Measurements from ENCODE around the gene MRPS18A. TPM values are rescaled to one million over a fixed set of nuclear protein-coding genes. Genes with fewer than 3 reads are reported as not detected.

Gene MRPS18A
- polyA plus RNA-seq, 1 experiment = 41.0 TPM

DNA sequence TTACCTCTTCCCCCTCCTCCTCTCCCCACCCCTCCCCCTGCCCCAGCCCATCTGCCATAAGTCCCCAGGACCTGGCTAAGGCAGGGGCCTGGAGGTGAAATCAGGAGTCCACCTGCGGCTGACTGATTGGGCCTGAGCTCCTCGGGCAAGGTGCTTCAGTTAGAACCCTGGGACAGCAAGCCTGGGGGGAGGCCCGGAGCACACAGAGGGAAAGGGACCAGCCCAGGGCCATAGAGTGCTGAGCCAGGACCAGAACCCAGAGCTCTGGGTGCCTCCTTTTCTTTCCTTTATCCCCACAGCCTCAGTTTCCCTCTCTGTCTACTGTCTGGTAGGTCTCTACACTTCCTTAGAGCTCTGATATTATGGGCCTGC is 46.7 kb upstream of the MRPS18A start:
- Histone ChIP-seq H3K27ac (ENCODE audit: low read depth, low read length) (no peak overlapping the region), H3K9me3 (ENCODE audit: control insufficient read depth, insufficient read depth, low read length) (peaks cover 6% of the 10 kb centered on the region; the same call in 1 of the 2 replicates), H3K27me3 (ENCODE audit: control insufficient read depth, insufficient read depth, low read length) (peaks cover 9% of the 10 kb centered on the region), H3K4me3 (ENCODE audit: low read depth, low read length) (no peak overlapping the region)
- CTCF ChIA-PET = interaction anchor here (1.1 kb wide), 1 partner anchor 345 kb away, joined by 3 read pairs; no protein-coding TSS in a partner anchor
- POLR2A ChIA-PET = interaction anchor here (0.7 kb wide), 1 partner anchor 10 kb away, joined by 3 read pairs; no protein-coding TSS in a partner anchor
- DNase-seq (ENCODE audit: low read depth, low spot score) = no peak
- TF ChIP-seq, protein P1, sequence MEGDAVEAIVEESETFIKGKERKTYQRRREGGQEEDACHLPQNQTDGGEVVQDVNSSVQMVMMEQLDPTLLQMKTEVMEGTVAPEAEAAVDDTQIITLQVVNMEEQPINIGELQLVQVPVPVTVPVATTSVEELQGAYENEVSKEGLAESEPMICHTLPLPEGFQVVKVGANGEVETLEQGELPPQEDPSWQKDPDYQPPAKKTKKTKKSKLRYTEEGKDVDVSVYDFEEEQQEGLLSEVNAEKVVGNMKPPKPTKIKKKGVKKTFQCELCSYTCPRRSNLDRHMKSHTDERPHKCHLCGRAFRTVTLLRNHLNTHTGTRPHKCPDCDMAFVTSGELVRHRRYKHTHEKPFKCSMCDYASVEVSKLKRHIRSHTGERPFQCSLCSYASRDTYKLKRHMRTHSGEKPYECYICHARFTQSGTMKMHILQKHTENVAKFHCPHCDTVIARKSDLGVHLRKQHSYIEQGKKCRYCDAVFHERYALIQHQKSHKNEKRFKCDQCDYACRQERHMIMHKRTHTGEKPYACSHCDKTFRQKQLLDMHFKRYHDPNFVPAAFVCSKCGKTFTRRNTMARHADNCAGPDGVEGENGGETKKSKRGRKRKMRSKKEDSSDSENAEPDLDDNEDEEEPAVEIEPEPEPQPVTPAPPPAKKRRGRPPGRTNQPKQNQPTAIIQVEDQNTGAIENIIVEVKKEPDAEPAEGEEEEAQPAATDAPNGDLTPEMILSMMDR (IDR thresholded peaks at IDR 0.05; ENCODE audit: low read depth, low read length) = no peak

DNA sequence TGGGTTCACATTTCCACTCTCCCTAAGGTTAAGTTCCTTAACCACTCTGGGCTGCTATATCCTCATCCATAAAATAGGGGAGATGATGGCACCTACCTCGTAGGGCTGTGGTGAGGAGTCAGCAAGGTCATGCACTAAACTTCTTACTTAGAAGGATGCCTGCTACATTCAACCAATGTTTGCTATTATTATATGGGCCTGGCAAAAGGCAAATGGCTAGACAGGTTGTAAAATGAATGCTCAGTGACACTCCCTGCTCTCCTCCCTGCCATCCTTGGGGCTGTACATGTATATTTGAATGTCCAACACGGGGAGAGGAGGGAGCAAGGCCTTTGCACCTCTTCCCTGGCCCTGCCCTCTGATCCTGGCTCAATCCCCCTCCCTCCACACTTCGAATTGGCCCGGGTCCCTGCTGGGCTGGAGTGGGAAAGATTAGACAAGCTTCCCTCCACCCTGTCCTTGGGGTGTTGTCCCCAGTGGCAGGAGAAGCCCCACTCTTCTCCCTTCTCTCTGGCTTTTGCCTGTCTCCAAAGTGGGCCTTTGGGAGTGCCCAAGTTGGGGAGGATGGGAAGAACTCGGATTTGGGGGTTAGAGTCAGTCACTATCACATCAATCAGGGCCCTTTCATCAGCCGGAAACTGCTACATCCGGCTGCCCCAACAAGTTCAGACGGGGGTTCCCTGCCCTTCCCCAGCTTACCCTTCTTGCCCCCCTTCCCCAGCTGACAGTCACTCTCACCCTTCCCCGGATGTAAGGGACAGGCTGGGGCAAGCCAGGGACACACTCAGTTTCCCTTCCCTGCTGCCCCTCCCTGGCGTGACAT is 46.1 kb upstream of the MRPS18A start:
- DNase-seq (ENCODE audit: low read depth, low spot score) = no peak
- Histone ChIP-seq H3K27ac (ENCODE audit: low read depth, low read length) (no peak overlapping the region), H3K4me3 (ENCODE audit: low read depth, low read length) (no peak overlapping the region), H3K27me3 (ENCODE audit: control insufficient read depth, insufficient read depth, low read length) (peaks cover 9% of the 10 kb centered on the region), H3K9me3 (ENCODE audit: control insufficient read depth, insufficient read depth, low read length) (peaks cover 6% of the 10 kb centered on the region; the same call in 1 of the 2 replicates)
- TF ChIP-seq, protein P1 (IDR thresholded peaks at IDR 0.05; ENCODE audit: low read depth, low read length) = no peak
- CTCF ChIA-PET = interaction anchor here (1.1 kb wide), 1 partner anchor 345 kb away, joined by 3 read pairs; no protein-coding TSS in a partner anchor
- POLR2A ChIA-PET = interaction anchor here (0.7 kb wide), 1 partner anchor 9 kb away, joined by 3 read pairs; no protein-coding TSS in a partner anchor

DNA sequence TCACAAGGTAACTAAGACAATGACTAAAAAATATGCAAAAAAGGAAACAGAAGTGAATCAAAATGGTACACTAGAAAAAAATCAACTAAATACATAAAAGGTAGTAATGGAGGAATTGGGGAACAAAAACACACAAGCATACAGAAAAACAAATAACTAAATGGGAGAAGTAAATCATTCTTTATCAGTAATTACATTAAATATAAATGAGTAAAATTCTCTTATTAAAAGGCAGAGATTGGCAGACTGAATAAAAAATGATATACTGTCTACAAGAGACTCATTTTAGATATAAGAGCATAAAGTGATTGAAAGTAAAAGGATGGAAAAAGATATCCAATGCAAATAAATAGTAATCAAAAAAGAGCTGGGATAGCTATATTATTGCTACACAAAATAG is 43.0 kb upstream of the MRPS18A start:
- Histone ChIP-seq H3K27ac (ENCODE audit: low read depth, low read length) (no peak overlapping the region), H3K4me3 (ENCODE audit: low read depth, low read length) (no peak overlapping the region), H3K27me3 (ENCODE audit: control insufficient read depth, insufficient read depth, low read length) (peaks cover 3% of the 10 kb centered on the region), H3K9me3 (ENCODE audit: control insufficient read depth, insufficient read depth, low read length) (peaks cover 6% of the 10 kb centered on the region; the same call in 1 of the 2 replicates)
- TF ChIP-seq, protein P1 (IDR thresholded peaks at IDR 0.05; ENCODE audit: low read depth, low read length) = no peak
- ChIA-PET POLR2A (no interaction called here), CTCF (no interaction called here)
- DNase-seq (ENCODE audit: low read depth, low spot score) = no peak

DNA sequence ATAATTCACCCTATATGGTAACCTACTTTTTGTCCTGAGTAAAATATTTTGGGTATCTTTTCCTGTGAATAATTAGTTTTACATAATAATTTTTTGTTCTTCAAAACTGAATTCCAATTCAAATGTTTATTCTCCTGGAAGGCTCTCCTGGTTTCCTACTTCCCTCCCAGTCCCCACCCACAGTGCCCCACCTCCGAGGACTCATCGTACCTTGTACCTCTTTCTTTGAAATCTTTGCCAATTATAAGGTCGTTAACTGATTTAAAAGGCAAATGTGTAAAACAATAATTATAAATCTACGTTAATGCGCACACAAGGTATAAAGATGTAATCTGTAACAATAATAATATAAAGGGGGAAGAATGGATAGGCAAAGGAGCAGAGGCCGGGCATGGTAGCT is 41.9 kb upstream of the MRPS18A start:
- peaks cover 3% of the 10 kb centered on the region for H3K27me3 ChIP-seq (ENCODE audit: control insufficient read depth, insufficient read depth, low read length)
- CTCF ChIA-PET = no interaction called here
- POLR2A ChIA-PET = no interaction called here
- H3K27ac ChIP-seq (ENCODE audit: low read depth, low read length) = no peak overlapping the region
- no peak for DNase-seq (ENCODE audit: low read depth, low spot score)
- TF ChIP-seq, protein P1 (IDR thresholded peaks at IDR 0.05; ENCODE audit: low read depth, low read length) = no peak
- H3K4me3 ChIP-seq (ENCODE audit: low read depth, low read length) = no peak overlapping the region
- peaks cover 6% of the 10 kb centered on the region; the same call in 1 of the 2 replicates for H3K9me3 ChIP-seq (ENCODE audit: control insufficient read depth, insufficient read depth, low read length)

DNA sequence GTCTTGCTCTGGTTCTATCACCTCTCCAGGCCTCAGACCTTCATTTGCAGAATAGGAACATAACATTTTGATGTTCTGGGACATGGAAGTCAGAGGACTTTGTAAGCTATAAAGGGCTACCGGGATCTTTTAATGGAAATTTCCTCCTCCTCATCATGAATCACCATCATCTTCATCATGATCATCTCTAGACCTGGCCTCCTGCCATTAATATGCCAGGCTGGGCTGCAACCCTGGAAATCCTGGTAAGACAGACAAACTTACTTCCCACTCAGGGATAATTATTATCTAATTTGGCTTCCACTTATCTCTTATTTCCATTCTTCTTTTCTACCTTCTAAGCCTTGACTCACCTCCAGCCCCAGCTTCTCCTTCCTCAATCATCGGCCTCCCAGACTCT is 41.0 kb upstream of the MRPS18A start:
- CTCF ChIA-PET = interaction anchor here (1.3 kb wide), 1 partner anchor 350 kb away, joined by 5 read pairs; no protein-coding TSS in a partner anchor
- TF ChIP-seq, protein P1 (IDR thresholded peaks at IDR 0.05; ENCODE audit: low read depth, low read length) = no peak
- POLR2A ChIA-PET = no interaction called here
- no peak for DNase-seq (ENCODE audit: low read depth, low spot score)
- H3K4me3 ChIP-seq (ENCODE audit: low read depth, low read length) = no peak overlapping the region
- H3K27ac ChIP-seq (ENCODE audit: low read depth, low read length) = no peak overlapping the region
- H3K9me3 ChIP-seq (ENCODE audit: control insufficient read depth, insufficient read depth, low read length) = peaks cover 6% of the 10 kb centered on the region; the same call in 1 of the 2 replicates
- H3K27me3 ChIP-seq (ENCODE audit: control insufficient read depth, insufficient read depth, low read length) = peaks cover 3% of the 10 kb centered on the region
